Mucosa of descending colon (tissue), 3 donors: ENCODE results near the gene HLA-F. TPM values are rescaled to one million over a fixed set of nuclear protein-coding genes. Genes with fewer than 3 reads are reported as not detected.

Source experiments
- ATAC-seq: fragments of 200-7000 bp; cut with Tn5 transposase; one replicate; pipeline ENCODE4 v1.9.1; 2020; ENCODE audit warnings: mild to moderate bottlenecking, moderate library complexity
- DNase-seq, 3 donors: peaks; one replicate each; pipeline ENCODE4 v3.0.0-alpha.2; 2020
- H3K36me3 ChIP-seq: fragments of 200-600 bp; one replicate; pipeline ENCODE4 v1.8.0; 2021; ENCODE audit warnings: low read depth, mild to moderate bottlenecking
- H3K4me1 ChIP-seq: fragments of 200-600 bp; one replicate; pipeline ENCODE4 v1.8.0; 2021; ENCODE audit warnings: low read depth, mild to moderate bottlenecking
- H3K4me3 ChIP-seq: fragments of 200-600 bp; one replicate; pipeline ENCODE4 v1.8.0; 2021; ENCODE audit warnings: mild to moderate bottlenecking
- H3K9me3 ChIP-seq: fragments of 200-600 bp; one replicate; pipeline ENCODE4 v1.8.0; 2021; ENCODE audit warnings: mild to moderate bottlenecking
- CTCF ChIP-seq: fragments of 200-600 bp; IDR thresholded peaks from one replicate; pipeline ENCODE4 v1.8.0; 2022; ENCODE audit warnings: antibody characterized with exemption, mild to moderate bottlenecking
- intact Hi-C, 2 donors: fragments of 100-400 bp; cut with DNase I in 1 of 2; cut with micrococcal nuclease in 1 of 2; formaldehyde crosslinking; loops; one replicate each; pipeline versions ENCODE4 v1.11.0 to v1.11.1; 2022; cut with DNase I, micrococcal nuclease
- long read RNA-seq, 2 donors: library from polyadenylated mRNA; unstranded; transcript quantifications; one replicate each; pipeline ENCODE4 v2.0.0, GENCODE V29; 2019 to 2021
- total RNA-seq, 3 donors: library from RNA; stranded (reverse); fragmentation: NEBNext Ultra II Directional in 2 of 3; extraction: Animal tissue kit (Norgen Biotek cat#: 25700) in 2 of 3; gene quantifications; one replicate each; pipeline versions ENCODE4 v1.2.1 to v1.2.4, GENCODE V29; 2021 to 2023
- donor health status: DM: no; HTN: no; CAD: no; lungs with moderate emphysema.
- donor health status: DM: no; HTN: no; CAD: no.
- donor health status: DM: no; HTN: yes; CAD: no.

HLA-F gene
- 100 to 1,000 TPM; 151 to 416 (median 198) TPM for total RNA-seq
- long read RNA-seq, donor 1, transcript HLA-F-217 (7 exons, 1,283 nt) = major isoform, 39 of 76 reads
- long read RNA-seq, donor 1, partial matches to known transcripts = 22 of 76 reads
- long read RNA-seq, donor 1, other reads (novel, unspliced or antisense) = 13 of 76 reads
- long read RNA-seq, donor 2, transcript HLA-F-217 (7 exons, 1,283 nt) = major isoform, 116 of 152 reads
- long read RNA-seq, donor 2, partial matches to known transcripts = 17 of 152 reads
- long read RNA-seq, donor 2, other reads (novel, unspliced or antisense) = 14 of 152 reads

GRCh38 chr6:29723262-29723665 is at the start of gene HLA-F:
Gene HLA-F, plus strand, starts transcription at chr6:29723434. Its CDS starts 30 bp downstream, at chr6:29723464.
- H3K4me1 ChIP-seq = peaks cover 16% of the 10 kb centered on the region
- DNase-seq = peak; percentile 89 to 92 (median 91)
- H3K9me3 ChIP-seq = no peaks in the 10 kb centered on the region
- intact Hi-C loops = no loop called here
- peak within 1 kb of the TSS; percentile 99 for H3K4me3 ChIP-seq
- peaks cover 5% of the 10 kb centered on the region for H3K36me3 ChIP-seq
- TF ChIP-seq CTCF = no peak
- peak; percentile 97 for ATAC-seq

GRCh38 chr6:29674008-29674407 is 49.2 kb upstream of the HLA-F start:
- H3K9me3 ChIP-seq = no peaks in the 10 kb centered on the region
- no peak for TF ChIP-seq CTCF
- ATAC-seq (no peak), DNase-seq (no peak)
- no peak overlapping the region for H3K4me3 ChIP-seq
- no peaks in the 10 kb centered on the region for H3K36me3 ChIP-seq
- intact Hi-C loops = no loop called here
- no peaks in the 10 kb centered on the region for H3K4me1 ChIP-seq

GRCh38 chr6:29675561-29675960 is 47.7 kb upstream of the HLA-F start:
- Histone ChIP-seq H3K36me3 (no peaks in the 10 kb centered on the region), H3K4me1 (no peaks in the 10 kb centered on the region), H3K4me3 (no peak overlapping the region), H3K9me3 (no peaks in the 10 kb centered on the region)
- no peak for TF ChIP-seq CTCF
- intact Hi-C loops = no loop called here
- DNase-seq (no peak), ATAC-seq (no peak)

DNA sequence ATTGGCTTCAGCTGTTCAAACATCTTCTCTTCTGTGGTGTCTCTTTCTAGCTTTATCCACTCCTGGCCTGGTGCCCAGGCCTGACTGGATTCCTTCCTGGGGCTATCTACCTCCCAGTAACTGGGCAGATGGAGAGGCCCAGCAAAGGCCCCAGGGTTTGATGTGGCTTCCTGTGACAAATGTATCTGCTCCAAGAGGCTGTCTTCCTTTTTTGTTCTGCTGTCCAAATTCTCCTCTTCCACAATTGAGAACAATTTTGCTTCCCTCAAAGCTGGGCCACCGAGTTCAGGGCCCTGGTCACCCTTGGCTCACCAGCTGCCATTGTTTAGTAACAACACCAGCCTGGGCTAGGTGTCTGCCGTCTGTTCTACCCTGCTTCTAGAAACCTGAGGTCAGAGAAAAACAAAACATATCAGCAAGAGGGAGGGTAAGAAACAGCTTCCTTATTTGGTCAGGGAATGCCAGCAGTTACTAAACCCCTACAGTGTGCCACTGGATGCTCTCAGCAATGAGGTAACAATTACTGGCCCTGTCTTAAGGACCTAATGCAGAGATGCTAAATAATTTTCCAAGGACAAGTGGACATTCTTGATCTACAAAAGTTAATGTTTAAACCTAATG is 46.1 kb upstream of the HLA-F start:
- H3K4me3 ChIP-seq = no peak overlapping the region
- DNase-seq = no peak
- H3K4me1 ChIP-seq = no peaks in the 10 kb centered on the region
- TF ChIP-seq CTCF = no peak
- H3K9me3 ChIP-seq = no peaks in the 10 kb centered on the region
- ATAC-seq = no peak
- intact Hi-C loops = no loop called here
- H3K36me3 ChIP-seq = no peaks in the 10 kb centered on the region

DNA sequence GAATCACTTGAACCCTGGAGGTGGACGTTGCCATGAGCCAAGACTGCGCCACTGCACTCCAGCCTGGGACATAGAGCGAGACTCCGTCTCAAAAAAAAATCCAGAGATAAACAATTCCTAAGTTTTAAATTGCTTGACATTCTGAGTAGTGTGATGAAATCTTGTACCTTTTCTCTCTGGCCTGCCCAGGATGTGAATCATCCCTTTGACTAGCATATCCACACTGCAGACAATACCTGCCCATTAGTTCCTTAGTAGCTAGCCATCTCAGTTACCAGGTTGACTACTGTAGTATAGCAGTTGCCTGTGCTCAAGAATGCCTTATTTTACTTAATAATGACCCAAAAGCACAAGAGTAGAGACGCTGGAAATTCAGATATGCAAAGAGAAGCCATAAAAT is 45.1 kb upstream of the HLA-F start:
- Histone ChIP-seq H3K36me3 (no peaks in the 10 kb centered on the region), H3K4me1 (no peaks in the 10 kb centered on the region), H3K9me3 (no peaks in the 10 kb centered on the region), H3K4me3 (no peak overlapping the region)
- no peak for TF ChIP-seq CTCF
- intact Hi-C loops = no loop called here
- no peak for ATAC-seq
- DNase-seq = no peak
